Dedifferentiated amniotic fluid mesenchymal stem cell (primary cell): ENCODE data around the gene LIN7B.
"Not testable (repeated sequence)": the region's sequence is repeated elsewhere in the genome, so short reads cannot be mapped to it uniquely, and the experiment has no call there.

Source experiments
- DNase-seq: peaks from one replicate; pipeline ENCODE4 v3.0.0-alpha.2; 2016; ENCODE audit errors: extremely low spot score

The LIN7B gene

DNA sequence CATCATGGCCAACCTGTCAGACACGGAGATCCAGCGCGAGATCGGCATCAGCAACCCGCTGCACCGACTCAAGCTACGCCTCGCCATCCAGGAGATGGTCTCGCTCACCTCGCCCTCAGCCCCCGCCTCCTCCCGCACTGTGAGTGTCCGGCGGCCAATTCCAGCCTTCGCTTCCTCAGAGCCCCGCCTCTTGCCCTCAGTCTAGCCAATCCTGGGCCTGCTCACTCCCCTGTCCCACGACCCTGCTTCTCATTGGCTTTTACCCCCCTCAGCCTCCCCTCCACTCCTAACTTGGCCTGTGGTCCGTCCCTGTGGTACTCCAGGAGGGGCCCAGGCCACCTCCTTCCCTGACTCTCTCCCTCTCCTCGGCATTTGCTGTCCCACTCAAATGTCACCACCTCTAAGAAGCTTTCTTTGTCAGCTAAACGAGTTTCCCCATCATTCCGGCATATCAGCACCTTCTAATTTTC, 28.7 kb downstream of the LIN7B start:
- peak; percentile 89 for DNase-seq

DNA sequence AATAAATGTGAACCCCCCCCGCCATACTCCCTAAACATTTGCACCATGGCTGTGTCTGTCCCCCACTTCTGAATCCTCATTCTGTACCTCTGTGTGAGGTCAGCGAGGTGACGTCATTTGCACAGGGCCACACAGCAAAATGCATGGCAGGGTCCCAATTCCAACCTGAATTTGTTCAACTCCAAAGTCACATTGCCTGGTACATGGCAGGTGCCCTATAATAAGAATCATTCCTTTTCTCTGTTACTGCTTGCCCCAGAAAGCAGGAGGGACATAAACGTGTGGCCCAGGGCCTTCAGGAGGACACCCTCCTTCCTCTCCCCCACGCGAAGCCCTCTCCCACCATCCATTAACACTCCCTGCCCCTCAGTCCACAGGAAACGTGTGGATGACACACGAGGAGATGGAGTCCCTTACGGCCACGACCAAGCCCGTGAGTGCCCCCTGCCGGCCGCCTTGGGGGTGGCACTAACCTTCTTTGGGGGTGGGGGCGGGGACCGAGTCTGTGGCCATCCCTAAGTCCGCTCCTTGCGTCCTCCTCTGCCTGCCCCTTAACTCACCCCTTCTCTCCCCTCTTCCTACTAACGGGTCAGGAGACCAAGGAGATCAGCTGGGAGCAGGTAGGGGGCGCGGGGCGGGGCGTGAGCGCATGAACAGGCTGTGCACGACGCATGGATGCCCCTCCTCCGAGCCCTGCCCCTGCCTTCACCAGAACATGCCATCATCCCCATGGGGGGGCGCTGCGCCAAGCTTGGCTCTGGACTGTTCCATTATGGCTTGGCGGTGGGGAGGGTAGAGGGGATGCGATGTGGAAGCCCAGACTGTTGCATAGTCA, 31.6 kb downstream of the LIN7B start:
- DNase-seq = peak; percentile 42

DNA sequence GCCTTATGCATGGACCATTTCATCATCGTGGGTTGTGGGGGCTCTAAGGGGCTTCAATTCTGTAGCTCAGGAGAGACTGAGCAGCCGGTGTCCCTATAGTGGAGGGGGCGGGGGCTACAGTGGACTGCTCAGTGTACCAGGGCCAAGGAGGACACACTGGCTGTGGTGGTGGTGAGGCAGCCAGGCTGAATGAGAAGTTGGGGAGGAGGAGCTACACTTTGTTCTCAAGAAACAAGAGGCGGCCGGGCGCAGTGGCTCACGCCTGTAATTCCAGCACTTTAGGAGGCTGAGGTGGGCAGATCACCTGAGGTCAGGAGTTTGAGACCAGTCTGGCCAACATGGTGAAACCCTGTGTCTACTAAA, 32.2 kb downstream of the LIN7B start:
- DNase-seq = not testable (repeated sequence)

DNA sequence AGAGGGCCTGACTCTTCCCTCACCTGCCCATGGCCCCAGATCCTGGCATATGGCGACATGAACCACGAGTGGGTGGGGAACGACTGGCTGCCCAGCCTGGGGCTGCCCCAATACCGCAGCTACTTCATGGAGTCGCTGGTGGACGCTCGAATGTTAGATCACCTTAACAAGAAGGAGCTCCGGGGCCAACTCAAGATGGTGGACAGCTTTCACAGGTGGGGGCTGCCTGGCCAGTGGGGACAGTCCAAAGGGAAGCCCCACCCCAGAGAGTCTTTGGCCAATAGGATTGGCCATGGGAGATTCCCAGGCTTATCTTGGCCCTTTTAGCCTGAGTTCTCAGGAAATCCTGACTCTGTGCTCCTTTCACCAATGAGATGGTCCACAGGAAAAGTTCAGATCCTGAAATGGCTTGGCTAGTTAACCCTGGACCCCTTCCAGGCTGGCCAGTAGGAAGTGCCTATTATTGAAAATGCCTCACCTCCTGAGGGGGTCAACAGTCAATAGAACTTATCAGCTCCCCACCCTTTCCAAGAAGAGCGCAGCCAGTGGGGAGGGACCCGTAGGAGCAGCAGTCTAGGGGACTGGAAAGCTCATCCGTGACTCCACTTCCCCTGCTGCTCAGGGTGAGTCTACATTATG, 34.0 kb downstream of the LIN7B start:
- no peak for DNase-seq

DNA sequence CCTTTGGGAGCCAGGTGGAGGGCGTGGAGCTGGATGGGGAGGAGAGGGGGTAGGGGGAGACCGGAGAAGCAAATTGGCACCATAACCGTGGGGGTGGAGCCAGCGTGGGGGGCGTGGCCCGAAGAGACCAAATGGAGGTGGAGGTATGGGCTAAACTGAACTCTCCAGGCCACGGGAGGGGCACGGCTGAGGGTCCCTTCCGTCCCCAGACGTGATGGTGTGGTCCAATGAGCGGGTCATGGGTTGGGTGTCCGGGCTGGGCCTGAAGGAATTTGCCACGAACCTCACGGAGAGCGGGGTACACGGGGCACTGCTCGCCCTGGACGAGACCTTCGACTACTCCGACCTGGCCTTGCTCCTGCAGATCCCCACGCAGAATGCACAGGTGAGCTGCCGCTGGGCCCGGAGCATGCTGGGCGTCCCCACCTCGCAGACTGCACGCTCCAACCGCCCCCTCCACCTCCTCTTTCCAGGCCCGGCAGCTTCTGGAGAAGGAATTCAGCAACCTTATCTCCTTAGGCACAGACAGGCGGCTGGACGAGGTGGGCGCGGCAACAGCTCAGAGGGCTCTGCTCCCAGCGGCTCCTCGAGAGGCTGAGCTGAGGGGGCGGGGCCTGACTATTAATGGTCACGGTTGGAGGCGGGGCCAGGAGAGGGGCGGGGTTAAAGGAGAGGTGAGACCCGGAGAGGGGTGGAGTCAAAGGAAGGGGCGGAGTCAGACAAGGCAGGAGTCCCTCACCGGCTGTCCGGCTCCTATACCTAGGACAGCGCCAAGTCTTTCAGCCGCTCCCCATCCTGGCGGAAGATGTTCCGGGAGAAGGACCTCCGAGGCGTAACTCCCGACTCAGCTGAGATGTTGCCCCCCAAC, 34.8 kb downstream of the LIN7B start:
- peak; percentile 85 for DNase-seq

DNA sequence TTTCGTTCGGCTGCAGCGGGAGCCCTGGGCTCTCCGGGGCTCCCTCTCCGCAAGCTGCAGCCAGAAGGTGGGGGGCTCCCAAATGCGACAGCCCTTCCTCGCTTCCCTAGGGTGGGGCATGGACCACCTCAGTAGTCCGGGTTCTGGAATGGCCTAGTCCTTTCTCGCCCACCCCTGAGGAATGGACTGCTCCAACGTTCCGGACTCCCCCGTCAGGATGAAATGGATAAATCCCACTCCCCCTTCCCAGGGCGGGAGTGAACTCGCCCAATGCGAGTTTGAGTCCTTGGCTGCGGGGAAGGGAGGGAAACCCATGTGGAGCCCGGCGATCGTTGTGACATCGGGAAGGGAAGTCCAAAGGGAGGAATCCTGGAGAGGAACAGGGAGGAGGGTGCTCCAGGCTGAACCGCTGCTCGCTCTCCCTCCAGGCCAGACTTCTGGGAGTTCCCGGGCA, 35.5 kb downstream of the LIN7B start:
- peak; percentile 73 for DNase-seq

DNA sequence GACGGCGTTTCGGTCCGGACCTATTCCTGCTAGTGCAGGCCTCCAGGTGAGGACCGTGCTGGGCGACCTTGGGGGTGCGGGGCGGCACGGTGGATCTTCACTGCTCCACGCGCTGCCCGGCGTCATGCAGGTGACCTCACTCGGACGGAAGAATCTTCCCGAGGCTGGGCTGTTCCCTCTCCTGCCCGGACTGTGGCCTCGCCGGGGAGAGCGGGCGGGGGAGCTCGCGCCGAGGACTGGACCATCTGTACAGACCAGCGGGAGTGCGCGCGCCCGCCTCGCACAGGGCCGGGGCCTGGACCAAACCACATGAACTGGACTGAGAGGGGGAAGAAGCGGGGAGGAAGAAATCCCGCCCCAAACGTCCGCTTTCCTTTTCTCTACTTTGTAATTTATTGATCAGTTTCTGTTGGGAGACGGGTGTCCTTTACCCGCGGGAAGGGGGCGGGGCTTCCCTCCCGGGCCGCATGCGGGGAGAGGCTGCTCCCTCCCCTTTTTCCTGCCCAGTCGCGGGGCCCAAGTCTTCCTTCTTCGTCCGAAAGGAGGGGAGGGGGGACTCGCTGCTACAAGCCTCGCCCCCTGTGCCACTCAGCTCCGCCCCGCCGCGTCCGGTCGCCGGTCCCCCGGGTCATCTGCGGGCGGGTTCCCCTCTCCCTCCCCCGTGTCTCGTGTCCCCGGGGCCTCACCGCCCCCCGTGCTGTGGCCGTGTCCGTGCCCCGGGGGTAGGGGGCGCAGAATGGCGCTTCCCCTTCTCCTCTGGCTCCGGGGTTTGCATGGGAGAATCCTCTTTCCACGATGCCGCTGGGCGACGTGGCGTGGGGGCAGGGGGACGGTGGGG, 36.2 kb downstream of the LIN7B start:
- peak; percentile 67 for DNase-seq

DNA sequence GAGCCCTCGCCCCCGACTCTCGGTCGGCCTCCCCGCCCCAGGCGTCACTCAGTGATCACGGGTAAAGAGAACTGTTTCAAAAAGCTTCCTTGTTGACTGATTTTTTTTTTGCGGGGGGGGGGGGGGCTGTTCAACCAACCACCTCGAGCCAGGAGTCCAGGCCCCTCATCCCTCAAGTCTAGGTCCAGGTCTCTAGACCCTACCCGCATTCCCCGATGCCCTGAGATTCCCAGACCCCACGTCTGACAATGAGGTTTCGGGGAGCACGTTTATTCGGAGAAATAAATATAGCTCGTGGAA, 36.7 kb downstream of the LIN7B start:
- no peak for DNase-seq

DNA sequence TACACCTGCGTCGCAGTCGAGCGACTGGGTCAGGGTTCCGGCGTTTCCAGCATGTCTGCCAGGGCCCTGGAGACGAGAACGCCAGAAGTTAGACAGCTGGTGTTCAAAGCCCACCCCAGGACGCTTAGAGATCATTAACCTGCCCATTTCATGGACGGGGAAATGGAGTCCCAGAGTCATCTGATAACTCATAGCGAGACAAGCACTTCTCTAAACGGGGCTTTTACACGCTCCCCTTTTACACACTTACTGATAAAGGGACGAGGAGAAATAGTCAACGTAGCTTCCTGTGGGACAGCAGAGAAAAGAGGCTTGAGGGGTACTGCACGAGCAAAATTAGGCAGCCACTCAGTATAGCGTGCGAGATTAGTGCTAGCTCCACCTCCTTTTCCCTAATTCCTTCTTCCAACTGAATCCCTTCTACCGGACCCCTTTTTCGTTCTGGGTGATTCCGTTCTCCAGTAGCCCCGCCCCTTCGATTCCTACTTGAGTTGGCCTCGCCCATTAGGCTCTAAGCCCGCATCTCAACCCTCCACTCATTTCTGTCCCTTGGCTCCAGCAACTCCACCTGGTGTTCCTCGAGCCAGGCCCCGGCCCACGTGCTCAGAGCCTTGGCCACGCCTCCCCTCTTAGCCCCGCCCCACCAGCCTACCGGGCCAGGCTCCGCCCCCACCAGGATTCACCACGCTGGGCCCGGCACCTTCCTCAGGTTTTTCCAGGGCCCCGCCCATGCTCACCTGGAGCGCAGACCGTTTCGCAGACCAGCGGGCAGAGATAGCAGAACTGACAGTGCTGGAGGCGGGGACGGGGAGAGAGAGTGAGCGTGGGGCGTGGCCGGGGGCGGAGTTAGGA, 37.3 kb downstream of the LIN7B start:
- no peak for DNase-seq

DNA sequence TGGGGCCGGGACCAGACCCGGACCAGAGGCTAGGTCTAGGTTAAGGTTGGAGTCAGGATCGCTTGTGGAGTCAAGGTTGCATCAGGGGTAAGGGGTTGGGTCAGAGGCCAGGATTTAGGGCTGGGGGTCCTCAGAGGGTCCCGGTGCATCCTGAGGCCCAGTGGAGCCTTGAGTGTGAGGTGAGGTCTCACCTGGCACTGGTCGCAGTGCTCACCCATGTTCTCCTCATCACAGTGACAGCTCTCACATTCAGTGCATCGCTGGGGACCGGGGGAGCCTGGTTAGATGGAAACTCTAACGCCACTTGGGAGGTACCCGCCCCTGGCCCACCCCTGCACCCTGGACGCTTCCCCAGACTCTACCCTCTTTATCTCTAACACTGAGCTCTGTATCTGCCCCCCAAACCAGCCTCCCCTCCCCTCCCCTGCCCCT, 38.0 kb downstream of the LIN7B start:
- no peak for DNase-seq

DNA sequence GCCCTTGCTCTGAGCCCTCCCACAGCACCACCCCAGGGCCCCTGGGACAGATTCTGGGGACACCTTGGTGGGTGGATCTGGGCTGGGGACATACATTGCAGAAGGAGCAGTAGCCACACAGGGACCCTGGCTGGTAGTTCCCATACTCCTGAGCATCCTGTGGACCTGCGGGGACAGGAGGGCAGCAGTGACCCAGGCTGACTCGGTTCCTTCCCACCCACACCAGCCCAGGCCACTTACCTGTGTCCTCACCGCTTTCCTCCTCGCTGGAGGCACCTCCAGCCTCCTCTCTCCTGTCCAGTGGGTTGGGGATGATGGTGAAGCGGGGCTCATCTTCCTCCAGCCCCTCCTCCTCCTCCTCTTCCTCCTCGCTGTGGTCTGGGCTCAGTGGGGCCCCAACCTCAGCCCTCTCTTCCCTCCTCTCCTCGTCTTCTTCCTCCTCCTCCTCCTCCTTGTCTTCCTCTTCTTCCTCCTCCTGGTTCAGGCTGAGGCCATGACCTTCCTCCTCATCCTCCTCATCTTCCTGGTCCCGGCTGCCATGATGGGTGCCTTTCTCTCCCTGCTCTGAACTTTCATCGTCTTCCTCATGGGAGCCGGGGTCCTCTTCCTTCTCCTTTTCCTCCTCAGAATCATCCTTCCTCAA, 39.1 kb downstream of the LIN7B start:
- no peak for DNase-seq

DNA sequence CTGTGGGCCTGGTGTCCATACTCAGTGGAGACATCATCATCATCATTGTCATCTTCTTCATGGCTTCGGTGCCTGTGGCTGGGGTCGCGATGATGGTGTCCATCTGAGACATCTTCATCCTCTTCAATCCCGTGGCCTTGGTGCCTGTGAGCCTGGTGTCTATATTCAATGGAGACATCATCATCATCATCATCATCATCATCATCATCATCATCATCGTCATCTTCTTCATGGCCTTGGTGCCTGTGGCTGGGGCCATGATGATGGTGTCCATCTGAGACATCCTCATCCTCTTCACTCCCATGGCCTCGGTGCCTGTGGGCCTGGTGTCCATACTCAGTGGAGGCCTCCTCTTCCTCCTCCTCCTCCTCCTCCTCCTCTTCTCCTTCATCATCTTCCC, 40.1 kb downstream of the LIN7B start:
- no peak for DNase-seq

DNA sequence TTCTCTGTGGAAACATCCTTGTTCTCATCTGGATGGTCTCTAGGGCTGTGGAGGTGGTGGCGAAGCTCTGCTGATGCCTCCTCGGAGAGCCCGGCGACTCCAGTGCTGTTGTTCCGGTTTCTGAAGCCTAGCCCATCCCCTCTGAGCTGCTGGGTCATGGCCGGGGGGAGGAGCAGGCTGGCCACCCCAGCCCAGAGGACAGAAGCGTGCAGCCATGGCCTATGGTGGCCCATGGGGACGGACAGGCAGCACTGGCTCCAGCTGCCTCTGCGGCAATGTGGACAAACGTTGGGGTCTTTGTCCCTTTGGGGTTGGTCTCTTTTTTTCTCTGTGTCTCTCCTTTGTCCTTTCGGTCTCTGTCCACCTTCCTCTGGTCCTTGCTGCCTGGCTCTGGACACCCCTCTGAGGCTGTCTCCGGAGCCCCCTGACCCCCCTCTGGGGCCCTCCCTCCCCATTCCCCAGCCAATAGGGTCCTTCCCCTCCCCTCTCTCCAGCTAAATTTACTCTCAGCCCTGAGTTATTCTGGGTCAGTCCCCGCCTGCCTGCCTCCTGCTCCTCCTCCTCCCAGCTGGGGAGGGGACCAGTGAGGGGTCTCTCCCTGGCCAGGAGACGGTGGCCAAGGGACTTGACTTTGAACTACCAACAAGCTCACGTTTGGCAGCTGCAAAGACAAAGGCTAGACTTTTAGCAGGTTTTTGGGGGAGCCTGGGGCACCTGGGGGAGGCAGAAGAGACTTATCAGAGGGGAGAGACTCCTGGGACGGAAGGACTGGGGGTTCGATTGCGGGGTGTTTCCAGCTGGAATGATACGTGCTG, 41.0 kb downstream of the LIN7B start, which contains the start of gene HRC:
Gene HRC (minus strand): TSS at position 392 of the 815 bp plus-strand sequence. CDS start 159 bp downstream, at position 233.
- DNase-seq = no peak

DNA sequence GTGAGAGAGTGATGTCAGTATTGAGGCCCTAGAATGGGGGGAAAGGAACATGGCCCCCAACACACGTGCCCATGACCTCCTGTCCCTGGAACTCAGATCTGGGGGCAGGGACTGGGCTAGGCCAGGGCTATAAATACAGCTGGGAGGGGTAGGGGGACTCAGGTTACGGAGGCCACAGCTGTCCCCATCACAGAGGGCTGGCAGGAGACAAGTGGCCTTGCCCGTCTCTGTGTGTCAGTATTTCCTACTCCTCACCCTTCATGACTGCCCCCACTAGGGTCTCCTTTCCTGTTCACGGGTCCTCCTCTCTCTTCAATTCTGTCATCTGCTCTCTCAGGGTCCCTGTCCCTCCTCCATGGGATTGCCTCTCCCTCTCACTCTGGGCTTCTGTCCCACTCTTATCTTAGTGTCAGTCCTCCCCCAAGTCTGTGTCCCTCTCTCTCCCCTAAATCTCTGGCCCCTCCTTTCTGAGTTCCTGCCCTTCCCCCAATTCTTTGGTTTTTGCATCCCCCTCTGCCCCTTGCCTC, 41.7 kb downstream of the LIN7B start:
- no peak for DNase-seq

DNA sequence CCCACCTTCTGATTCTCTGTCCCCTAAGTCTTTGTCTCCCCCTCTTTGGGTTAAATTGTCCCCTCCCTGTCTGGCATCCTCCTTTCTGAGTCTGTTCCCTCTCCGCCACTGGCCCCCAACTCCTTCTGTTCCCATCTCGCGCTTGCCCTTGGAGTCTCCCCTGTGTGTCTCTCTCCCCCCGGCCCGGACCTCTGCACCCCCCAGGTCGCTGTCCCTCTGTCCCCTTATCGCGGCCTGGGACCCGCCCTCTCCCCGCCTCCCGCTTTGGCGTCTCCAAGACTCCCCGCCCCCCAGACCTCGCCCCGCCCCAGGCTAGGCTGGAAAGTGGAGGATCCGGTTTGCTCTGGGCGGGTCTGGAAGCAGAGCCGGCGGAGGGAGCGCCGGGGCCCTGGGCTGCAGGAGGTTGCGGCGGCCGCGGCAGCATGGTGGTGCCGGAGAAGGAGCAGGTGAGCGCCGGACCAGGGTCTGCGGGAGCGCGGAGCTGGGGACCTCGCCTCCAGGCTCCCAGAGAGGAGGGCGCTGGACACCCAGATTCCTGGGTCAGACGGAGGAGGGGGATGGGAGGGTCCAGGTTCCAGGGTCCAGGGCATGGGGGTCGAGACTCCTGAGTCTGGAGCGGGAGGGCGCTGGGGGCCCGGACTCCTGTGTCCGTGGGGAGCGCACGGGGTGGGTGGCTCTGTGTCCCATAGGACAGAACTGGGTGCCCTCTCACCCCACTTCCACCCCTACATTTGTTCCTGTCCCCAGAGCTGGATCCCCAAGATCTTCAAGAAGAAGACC, 43.5 kb downstream of the LIN7B start, which contains the start of gene TRPM4:
Gene TRPM4 (plus strand): TSS at position 348 of the 780 bp plus-strand sequence. CDS start 75 bp downstream, at position 423.
- peak; percentile 58 for DNase-seq

DNA sequence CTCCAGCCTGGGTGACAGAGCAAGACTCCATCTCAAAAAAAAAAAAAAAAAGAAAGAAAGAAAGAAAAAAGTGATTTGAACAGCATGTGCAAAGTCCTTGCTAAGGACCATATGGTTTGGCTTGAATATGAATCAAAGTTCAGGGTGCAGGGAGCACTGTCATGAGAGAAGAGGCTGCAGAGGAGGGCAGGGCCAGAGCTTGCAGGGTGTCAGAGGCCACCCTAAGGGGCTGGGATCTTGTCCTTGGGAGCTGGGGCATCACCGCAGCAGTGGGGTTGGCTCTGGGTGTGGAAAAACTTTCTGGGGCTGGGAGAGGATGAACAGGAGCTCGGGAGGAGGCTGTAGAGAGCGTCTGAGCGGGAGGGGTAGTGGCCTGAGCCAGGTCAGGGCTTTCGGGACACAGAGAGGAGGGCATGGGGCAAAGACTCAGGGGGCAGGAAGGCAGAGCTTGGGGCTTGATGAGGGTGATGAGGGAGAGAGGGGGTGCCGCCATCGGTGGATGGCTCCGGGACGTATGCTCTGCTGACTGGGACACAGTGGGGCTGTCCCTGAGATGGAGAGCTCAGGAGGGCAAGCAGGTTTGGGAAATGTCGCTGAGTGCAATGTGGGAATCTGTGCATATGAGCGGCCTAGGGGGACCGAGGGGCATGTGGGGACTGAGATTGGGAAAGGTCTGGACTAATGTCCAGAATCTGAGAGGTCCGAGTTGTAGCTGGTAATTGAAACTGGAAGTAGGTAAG, 46.5 kb downstream of the LIN7B start:
- no peak for DNase-seq

DNA sequence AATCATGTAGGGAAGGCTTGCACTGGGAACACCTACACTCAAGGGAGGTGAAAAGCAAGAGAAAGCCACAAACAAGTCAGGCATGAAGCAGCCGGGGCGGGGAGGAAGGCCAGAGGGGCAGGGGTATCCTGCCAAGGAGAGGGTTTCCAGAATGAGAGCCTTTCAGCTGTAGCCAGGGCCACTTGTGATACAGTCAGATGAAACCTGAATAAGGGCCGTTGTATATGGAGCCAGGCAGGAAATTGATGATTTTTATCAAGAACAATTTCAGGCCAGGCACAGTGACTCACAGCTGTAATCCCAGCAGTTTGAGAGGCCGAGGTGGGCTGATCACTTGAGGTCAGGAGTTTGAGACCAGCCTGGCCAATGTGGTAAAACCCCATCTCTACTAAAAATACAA, 47.8 kb downstream of the LIN7B start:
- DNase-seq = no peak
